AG09319 (cell line): Measurements from ENCODE around the gene ADARB1.

ENCODE experiments used
- DNase-seq: peaks from one replicate; pipeline ENCODE4 v3.0.0-alpha.2; 2010; ENCODE audit warnings: low read depth; ENCODE audit errors: extremely low read depth
- TF ChIP-seq, protein P1 (sequence below): IDR thresholded peaks from 2 replicates; pipeline ENCODE4 v1.5.1; 2011; ENCODE audit warnings: low read depth, mild to moderate bottlenecking, inconsistent platforms, low read length, moderate library complexity

Gene ADARB1

DNA sequence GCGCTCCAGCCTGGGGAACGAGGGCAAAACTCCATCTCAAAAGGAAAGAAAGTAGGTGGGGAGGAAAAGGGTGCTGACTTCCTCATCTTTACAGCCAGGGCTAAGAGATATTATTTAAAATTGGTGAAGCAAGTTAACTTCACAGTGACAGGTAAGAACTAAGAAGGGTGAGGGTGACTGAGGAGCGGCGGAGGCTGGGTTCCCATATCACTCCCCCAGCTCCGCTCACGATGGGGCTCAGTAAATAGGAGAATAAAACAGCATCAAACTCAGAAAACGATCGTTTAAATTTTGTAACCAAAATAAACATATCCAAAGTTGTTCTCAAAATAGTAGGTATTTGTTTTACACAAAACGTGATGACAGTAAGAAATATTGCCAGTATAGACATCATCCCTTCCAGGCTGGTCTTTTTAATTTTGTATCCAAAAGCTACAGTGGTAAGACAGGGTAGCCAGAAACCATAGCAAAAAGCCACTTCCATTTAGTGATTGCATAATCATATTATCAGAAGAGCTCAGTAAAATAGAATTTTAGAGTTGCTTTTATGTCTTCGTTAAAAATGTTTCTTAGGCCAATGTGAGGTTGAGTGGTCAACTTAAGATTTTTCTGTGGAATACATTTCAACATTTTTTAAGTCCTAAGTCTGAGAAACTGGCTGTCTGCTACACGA lies 26.2 kb upstream of the ADARB1 start:
- TF ChIP-seq, protein P1, sequence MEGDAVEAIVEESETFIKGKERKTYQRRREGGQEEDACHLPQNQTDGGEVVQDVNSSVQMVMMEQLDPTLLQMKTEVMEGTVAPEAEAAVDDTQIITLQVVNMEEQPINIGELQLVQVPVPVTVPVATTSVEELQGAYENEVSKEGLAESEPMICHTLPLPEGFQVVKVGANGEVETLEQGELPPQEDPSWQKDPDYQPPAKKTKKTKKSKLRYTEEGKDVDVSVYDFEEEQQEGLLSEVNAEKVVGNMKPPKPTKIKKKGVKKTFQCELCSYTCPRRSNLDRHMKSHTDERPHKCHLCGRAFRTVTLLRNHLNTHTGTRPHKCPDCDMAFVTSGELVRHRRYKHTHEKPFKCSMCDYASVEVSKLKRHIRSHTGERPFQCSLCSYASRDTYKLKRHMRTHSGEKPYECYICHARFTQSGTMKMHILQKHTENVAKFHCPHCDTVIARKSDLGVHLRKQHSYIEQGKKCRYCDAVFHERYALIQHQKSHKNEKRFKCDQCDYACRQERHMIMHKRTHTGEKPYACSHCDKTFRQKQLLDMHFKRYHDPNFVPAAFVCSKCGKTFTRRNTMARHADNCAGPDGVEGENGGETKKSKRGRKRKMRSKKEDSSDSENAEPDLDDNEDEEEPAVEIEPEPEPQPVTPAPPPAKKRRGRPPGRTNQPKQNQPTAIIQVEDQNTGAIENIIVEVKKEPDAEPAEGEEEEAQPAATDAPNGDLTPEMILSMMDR: no peak

DNA sequence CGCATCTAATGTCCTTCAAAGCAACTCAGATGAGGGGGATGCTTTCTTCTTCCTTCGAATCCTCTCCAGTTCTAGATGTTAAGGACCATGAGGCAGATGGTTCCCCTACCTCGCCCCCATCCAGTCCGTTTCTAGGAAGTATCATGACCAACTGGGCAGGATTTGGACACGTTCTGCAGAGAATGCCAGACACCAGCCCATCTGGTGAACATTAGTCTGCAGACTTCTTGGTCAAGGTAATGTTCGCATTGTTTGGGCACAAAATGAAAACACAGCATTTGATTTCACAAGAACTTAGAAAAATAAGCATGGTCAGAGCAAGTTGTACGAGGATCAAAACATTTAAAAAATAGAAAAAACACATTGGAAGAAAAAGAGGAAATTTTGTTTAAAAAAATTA lies 25.4 kb upstream of the ADARB1 start:
- DNase-seq: no peak

More for the DNA sequence above, 26.2 kb upstream of the ADARB1 start:
- DNase-seq: no peak

DNA sequence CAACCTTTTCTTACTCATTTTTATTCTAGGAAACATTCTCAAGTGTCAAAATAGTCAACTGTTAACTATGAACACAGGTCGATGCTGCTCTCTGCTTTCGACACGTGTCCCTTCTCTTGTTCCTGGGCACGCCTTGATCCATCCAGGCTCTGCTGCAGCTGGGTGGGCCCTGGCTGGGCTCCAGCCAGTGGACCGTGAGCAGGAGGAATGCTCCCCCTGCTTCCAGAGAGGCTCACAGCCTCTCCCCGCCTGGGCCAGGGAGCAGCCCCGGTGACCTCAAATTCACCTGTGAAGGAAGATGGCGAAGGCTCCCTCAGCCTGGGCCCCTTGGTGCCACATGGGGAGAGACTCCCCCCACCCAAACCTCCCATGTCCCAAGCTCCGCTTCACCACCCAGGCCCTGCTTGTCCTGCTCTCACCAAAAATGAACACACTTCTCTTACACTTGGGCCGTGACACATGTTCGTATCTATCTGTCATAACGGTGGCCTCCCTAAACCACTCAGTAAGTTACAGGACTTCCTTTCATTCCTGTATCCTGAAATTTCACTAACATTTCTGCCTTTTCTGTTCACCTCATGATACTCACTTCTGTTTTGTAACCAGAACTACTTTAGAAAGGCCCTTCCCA lies 24.6 kb upstream of the ADARB1 start:
- TF ChIP-seq, protein P1: no peak
- DNase-seq: no peak

More for the DNA sequence above, 25.4 kb upstream of the ADARB1 start:
- TF ChIP-seq, protein P1: no peak

DNA sequence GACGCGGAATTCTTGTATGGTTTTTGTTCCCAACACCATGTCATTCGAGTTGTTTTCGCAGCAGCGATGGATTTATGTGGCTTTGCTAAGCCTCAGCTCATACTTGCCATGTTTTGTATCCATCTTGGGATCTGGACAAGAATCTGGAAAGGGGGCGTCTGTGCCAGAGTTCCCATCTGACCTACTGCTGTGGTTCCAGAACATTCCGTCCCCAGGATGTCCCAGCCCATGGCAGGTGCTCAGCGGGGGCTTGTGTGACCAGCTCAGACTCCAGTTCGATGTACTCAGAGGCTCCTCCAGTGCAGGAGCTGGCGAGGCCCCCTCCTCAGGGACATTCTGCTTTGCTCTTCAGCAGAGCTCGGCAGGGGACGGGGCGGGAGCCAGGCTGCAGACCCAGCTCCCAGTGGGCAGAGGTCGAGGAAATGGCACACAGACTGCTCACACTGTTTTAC lies 24.0 kb upstream of the ADARB1 start:
- TF ChIP-seq, protein P1: no peak
- DNase-seq: no peak

DNA sequence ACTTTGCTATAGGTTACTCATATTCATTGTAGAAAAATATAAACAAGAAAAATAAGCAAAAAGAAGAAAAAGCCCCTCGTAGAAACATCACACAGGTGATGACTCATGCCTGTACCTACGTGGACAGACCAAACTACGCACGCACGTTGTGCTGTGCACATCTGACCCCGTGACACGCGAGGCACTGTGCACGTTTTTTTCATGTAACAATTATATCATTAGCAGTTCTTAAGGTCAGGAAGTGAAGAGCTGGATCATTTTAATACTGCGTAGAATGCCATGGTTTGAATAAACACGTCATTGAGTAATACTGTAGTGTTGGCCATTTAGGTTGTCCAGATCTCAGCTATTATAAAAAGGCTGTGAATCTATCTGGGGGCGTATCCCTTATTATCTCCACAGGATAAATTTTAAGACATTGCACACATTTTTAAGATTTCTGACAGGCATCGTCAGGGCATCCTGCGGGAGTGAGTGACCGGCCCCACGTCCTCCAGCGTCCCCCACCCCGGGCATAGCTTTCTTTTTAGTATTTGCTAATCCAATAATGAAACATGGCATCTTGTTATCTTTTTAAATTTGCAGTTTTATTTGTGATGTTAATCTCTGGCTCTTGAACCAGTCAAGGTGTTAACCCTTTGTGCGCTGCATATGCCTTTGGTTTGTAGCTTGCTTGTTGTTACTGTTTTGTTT lies 23.4 kb upstream of the ADARB1 start:
- TF ChIP-seq, protein P1: no peak
- no peak for DNase-seq

DNA sequence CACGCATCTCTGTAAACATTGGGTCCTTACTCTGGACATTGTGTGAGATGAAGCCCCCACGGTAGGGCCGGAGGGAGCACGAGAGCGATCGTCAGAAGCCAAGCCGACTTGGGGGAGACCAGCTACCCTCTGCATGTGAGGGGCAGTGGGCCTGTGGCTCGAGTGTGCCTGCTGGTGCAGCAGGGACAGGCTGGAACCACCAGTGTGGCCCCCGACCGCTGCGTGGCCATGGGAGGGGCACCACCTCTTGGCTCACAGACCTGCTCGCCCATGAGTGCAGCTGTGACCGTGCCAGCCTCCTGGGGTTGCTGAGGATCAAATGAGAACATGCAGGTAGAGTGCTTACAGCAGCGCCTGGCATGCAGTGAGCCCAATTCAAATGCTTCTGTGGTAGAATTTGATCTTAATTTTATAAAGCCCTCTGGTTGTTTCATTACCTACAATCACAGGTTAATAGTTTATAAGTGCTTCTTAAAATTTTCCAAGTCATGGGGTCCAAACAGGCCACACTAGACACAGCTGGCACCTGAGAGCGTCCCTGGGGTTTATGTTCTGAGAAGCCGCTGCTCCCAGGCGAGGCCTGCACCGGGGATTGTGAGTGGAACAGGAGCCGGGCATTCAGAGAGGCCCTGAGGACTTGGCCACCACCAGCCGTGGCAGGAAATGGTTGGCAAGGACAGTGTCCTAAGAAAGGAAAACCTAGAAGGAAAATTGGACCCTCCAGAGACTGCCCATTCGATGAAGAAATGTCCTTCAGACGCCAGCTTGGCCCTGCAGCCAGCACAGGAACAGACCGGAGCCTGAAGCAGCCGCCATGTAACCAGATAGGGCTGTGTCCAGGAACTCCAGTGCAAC lies 22.6 kb upstream of the ADARB1 start:
- TF ChIP-seq, protein P1: no peak
- DNase-seq: no peak
